Stimulated activated effector memory CD8-positive, alpha-beta T cell treated with anti-CD3 and anti-CD28 coated beads, Interleukin-12 subunit alpha, Interleukin-12 subunit beta, amount 100 ng/mL, for 72 hours (primary cell): ENCODE results near the gene DHFR2.
"Not testable (repeated sequence)": the region's sequence is repeated elsewhere in the genome, so short reads cannot be mapped to it uniquely, and the experiment has no call there.

Experiments used
- ATAC-seq: fragments of 150-1000 bp; cut with Tn5 transposase; 2 replicates; pipeline ENCODE4 v1.10.0; 2021
- DNase-seq, 2 donors: peaks; one replicate each; pipeline ENCODE4 v3.0.0; 2021 to 2022; ENCODE audit warnings: low spot score in 2 of 2
- H3K27ac Mint-ChIP-seq: one replicate; pipeline ENCODE4 v1.8.0; 2022; ENCODE audit warnings: mild to moderate bottlenecking, mixed read lengths
- H3K36me3 Mint-ChIP-seq: one replicate; pipeline ENCODE4 v1.8.0; 2022; ENCODE audit warnings: mild to moderate bottlenecking, mixed read lengths
- H3K4me1 Mint-ChIP-seq: one replicate; pipeline ENCODE4 v1.8.0; 2022; ENCODE audit warnings: mixed read lengths
- H3K4me3 Mint-ChIP-seq: one replicate; pipeline ENCODE4 v1.8.0; 2022; ENCODE audit warnings: mild to moderate bottlenecking, mixed read lengths
- H3K9me3 Mint-ChIP-seq: one replicate; pipeline ENCODE4 v1.8.0; 2022; ENCODE audit warnings: mixed read lengths

DHFR2 gene

DNA sequence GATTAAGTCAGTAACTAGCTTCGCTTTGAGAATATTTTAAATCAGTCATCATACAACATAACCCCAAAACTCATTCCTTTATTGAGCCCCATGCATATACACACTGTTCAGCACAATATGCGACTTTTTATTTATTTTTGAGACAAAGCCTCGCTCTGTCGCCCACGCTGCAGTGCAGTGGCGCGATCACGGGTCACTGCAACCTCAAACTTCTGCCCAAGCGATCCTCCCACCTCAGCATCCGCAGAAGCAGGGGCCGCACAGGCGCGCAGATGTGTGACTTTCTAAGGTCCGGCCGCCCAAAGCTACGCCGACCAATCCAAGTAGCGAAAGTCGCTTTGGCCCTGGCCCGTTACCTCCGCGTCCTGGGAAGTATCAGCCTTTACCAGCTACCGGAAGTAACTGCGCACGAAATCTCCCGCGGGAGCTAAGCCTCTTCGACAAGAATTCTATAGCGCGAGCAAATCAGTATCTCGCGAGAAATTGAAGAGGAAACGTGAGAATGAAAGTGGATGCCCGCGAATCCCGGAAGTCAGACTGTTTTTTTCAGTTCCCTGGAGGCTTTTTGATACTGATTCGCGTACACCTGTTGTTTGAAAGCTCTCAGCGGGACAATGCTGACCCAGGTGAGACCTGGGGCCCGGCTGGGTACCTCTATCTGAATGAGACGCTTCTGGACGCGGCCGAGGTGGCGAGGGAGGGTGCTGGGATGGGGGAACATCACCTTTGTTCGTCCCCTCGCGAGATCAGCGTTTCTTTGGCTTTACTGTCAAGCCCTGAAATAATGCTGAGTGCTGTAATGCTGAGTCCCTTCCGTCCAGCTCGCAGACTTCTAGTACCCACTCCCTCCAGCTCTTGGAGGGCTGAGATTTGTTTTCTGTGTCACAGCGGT, at the start of gene DHFR2, which contains the start of gene NSUN3:
TSS of gene DHFR2 (minus strand) at position 404 of the 892 bp plus-strand sequence. CDS start 1,405 bp downstream, outside the sequence.
TSS of gene NSUN3 (plus strand) at position 549 of the 892 bp plus-strand sequence. CDS start at position 615, 66 bp downstream.
- peak; percentile 72 to 90 for DNase-seq
- peak within 1 kb of the TSS; percentile 100 for H3K27ac Mint-ChIP-seq
- H3K9me3 Mint-ChIP-seq = no peaks in the 10 kb centered on the region
- peak within 1 kb of the TSS; percentile 95 for H3K4me3 Mint-ChIP-seq
- H3K36me3 Mint-ChIP-seq = peaks cover 79% of the 10 kb centered on the region
- H3K4me1 Mint-ChIP-seq = peaks cover 37% of the 10 kb centered on the region
- peak; percentile 89 for ATAC-seq

DNA sequence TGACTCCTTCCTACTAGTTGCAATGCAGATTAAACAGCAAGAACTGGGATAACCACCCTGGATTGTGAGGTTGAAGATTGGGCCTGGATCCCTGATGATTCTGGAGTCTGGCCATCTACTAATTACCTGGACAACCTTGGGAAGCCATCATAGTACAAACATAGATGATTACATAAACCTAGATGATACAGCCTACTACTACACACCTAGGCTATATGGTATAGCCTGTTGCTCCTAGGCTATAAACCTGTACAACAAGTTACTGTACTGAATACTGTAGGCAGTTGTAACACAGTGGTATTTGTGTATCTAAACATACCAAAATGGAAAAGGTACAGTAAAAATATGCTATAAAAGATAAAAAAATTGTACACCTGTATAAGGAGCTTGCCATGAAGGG, 48.1 kb upstream of the DHFR2 start:
- Mint-ChIP-seq H3K36me3 (peaks cover 45% of the 10 kb centered on the region), H3K4me1 (no peaks in the 10 kb centered on the region)
- no peak for ATAC-seq

DNA sequence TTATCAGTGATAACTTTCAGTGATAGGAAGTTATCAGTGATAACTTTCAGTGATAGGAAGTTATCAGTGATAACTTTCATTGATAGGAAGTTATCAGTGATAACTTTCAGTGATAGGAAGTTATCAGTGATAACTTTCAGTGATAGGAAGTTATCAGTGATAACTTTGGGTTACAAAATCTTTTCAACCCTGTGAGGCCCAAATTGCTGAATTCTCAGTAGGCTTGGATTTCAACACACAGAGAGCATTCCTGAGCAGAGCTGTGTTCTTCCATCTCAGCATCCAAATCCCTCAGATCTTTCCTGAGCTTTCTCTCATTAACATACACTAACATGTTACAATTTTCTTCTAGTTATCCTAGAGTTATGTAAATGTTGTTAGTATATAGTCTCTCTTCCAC, 47.5 kb upstream of the DHFR2 start:
- not testable (repeated sequence) for H3K4me1 Mint-ChIP-seq, H3K4me3 Mint-ChIP-seq, DNase-seq, ATAC-seq, H3K27ac Mint-ChIP-seq, H3K9me3 Mint-ChIP-seq
- peaks cover 45% of the 10 kb centered on the region for H3K36me3 Mint-ChIP-seq

More for the DNA sequence above, 48.1 kb upstream of the DHFR2 start:
- Mint-ChIP-seq H3K9me3 (no peaks in the 10 kb centered on the region), H3K4me3 (no peak overlapping the region), H3K27ac (no peak overlapping the region)
- DNase-seq = no peak

DNA sequence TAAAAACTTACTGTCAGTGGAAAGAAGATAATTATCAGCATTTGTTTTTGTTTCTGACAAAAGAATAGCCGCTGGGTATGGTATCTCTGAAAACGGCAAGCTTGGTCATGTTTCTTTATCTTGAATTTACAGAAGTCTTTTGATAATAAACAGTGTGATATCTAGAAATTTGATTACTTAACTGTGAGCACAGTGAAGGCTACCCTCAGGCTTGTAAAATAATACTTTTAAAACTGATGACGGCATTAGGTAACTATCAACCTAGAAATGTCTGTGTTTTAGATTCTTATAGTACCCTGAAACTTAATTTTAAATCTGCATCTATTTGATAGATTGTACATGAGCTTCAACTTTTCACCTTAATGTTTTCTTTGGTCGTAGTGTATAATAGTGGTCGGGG, 43.6 kb upstream of the DHFR2 start:
- Mint-ChIP-seq H3K36me3 (peaks cover 51% of the 10 kb centered on the region), H3K9me3 (no peaks in the 10 kb centered on the region), H3K27ac (no peak overlapping the region), H3K4me1 (no peaks in the 10 kb centered on the region), H3K4me3 (no peak overlapping the region)
- no peak for ATAC-seq
- no peak for DNase-seq

DNA sequence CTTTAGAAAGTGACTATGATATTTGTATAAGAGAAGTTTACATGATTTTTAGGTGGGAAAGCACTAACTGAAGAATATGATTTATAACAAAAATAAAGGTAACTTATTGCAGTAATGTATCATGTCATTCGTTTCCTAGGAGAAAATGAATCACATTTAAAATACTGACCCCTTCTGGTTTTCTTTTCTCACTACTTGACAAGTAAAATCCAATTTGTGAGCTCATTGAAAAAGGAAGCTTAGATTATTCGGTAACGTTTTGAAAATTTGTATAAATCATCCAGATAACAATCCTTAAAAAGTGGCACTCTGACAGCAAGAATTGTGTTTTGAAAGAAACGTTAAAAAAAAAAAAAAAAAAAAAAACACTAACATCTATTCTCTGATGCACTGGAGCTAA, 39.1 kb upstream of the DHFR2 start:
- Mint-ChIP-seq H3K4me3 (no peak overlapping the region), H3K4me1 (peaks cover 9% of the 10 kb centered on the region), H3K27ac (no peak overlapping the region), H3K9me3 (no peaks in the 10 kb centered on the region), H3K36me3 (peaks cover 61% of the 10 kb centered on the region)
- ATAC-seq (no peak), DNase-seq (no peak)

DNA sequence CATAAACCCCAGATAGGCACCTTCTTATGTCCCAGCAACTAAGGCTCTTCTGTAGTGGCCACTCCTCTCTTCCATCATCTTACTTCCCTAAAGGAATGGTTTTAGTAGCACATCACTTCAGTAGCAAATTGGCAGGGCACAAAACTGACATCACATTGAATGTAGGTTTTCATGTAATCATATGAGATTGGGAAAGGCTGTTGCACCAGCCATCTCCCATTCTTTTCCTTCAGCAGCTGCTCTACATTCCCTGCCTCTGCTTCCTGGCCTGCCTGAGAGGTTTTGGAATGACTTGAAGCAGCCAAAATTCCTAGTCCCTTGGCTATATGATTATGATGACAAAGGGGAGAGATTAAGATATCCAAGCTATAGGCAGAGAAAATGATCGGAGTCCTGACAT, 36.6 kb upstream of the DHFR2 start:
- Mint-ChIP-seq H3K36me3 (peaks cover 81% of the 10 kb centered on the region), H3K4me3 (no peak overlapping the region), H3K9me3 (no peaks in the 10 kb centered on the region), H3K27ac (peak overlapping the region; percentile 20), H3K4me1 (peaks cover 9% of the 10 kb centered on the region)
- ATAC-seq = no peak
- no peak for DNase-seq

DNA sequence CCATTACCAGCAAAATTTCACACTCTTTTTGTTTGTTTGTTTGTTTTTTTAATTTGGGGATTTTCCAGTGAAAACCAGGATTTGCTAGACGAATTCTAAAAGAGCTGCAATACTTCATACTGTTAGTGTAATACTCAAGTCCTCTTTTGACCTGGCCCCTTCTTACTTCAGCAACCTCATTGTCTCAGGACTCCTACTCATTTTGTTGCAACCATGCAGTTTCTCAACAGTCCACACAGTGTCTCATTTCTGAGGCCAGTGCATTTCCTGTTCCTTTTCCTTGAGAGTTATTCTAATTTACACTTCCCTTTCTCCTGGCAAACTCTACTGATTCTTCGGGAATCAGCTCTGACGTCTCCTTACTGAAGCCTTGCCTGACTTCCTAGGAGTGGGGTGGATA, 35.7 kb upstream of the DHFR2 start:
- Mint-ChIP-seq H3K9me3 (no peaks in the 10 kb centered on the region), H3K27ac (peak overlapping the region; percentile 27), H3K4me3 (no peak overlapping the region), H3K4me1 (peaks cover 9% of the 10 kb centered on the region), H3K36me3 (peaks cover 88% of the 10 kb centered on the region)
- no peak for ATAC-seq
- no peak for DNase-seq

DNA sequence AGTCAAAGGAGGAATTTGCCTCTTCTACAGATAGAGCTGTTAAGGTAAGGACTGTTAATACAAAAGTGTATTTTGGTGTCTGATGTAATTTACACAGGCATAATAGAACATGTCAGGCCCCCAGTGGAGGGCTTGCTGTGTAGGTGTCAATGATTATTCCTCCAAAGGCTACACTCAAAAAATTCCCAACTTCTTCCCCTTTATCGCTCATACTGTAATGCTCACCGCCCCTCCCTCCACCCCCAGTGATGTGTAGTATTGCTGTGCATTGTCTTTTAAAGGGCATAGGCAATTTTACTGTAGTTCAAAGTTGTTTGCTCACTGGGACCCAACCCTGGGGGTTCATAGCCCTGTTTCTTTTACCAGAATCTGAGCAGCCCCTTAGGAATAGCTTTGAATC, 32.4 kb upstream of the DHFR2 start:
- H3K36me3 Mint-ChIP-seq = peaks cover 68% of the 10 kb centered on the region

DNA sequence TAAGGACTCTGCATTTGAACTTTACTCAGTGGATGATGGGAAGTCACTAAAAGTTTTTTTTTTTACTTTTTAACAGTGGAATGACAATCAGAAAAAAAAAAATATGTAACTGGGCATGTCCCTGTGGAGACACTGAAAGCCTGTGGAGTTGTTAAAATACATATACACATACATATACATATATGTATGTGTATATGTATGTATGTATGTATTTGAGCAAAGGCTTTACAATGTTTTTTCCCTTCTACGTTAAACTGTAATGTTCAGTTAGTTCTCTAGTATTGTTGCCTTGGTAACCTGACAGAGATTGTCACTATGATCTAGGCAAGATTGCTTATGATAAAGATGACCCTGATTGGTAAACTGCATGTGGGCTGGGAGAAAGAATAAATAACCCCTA, 30.4 kb upstream of the DHFR2 start:
- H3K4me3 Mint-ChIP-seq = no peak overlapping the region
- no peaks in the 10 kb centered on the region for H3K9me3 Mint-ChIP-seq
- DNase-seq = no peak
- ATAC-seq = no peak
- no peak overlapping the region for H3K27ac Mint-ChIP-seq
- H3K36me3 Mint-ChIP-seq = peaks cover 63% of the 10 kb centered on the region
- H3K4me1 Mint-ChIP-seq = peaks cover 4% of the 10 kb centered on the region

More for the DNA sequence above, 32.4 kb upstream of the DHFR2 start:
- no peak overlapping the region for H3K27ac Mint-ChIP-seq
- no peak for ATAC-seq
- no peaks in the 10 kb centered on the region for H3K9me3 Mint-ChIP-seq
- no peak for DNase-seq
- no peak overlapping the region for H3K4me3 Mint-ChIP-seq
- H3K4me1 Mint-ChIP-seq = peaks cover 9% of the 10 kb centered on the region

DNA sequence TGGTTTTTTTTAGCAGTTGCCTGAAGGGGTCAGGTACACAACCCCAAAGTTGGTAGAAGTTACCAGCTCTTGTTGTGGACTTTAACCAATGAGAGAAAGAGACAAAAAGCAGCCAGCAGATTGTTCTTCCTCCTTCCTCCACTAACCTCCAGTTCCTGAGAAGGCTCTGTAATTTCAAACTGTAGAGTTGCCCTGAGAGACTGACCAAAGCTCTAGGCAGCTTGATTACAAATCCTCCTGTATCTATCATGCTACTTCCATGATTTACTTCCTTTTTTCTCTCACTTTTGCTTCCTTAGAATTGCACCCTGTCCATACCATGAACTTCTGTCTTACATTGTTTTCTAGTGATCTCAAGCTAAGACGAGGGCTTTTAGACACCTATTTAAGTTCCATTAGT, 29.4 kb upstream of the DHFR2 start:
- ATAC-seq (no peak), DNase-seq (no peak)
- Mint-ChIP-seq H3K36me3 (peaks cover 57% of the 10 kb centered on the region), H3K4me3 (no peak overlapping the region), H3K9me3 (no peaks in the 10 kb centered on the region), H3K27ac (no peak overlapping the region), H3K4me1 (no peaks in the 10 kb centered on the region)

DNA sequence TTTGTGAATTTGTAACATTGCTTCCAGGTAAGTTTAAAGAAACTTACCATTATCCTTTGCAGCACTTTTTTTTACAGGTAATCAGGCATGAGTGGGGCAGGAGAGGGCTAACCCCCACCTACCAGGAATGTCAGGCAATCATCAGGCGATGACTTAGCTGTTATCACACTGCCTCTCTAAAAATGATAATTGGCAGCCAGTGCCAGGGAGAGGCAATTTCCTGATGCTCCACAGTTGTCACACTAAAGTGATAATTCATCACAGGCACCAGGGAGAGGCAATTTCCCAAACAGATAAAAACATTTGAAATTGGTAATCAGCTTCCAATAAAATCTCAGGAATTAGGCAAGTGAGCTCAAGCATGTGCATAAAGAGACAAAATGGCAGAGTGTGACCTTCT, 26.4 kb upstream of the DHFR2 start:
- H3K4me3 Mint-ChIP-seq = no peak overlapping the region
- H3K4me1 Mint-ChIP-seq = no peaks in the 10 kb centered on the region
- H3K36me3 Mint-ChIP-seq = peaks cover 50% of the 10 kb centered on the region
- no peaks in the 10 kb centered on the region for H3K9me3 Mint-ChIP-seq
- no peak overlapping the region for H3K27ac Mint-ChIP-seq
- no peak for ATAC-seq
- no peak for DNase-seq

DNA sequence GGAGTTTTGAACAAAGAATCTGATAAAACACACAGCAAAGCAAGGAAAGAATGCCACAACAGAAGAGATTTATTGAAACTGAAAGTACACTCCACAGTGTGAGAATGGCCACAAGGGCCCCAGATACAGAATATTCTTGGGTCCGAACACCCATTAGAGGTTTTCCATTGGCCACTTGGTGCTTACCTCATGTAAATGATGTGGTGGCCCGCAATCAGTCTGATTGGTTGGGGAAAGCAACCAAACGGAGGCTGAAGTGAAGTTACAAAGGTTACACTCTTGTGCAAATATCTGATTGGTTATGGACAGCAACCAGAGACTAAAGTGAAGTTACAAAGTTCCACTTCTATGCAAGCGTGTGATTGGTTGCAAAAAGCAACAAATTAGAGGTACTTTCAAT, 20.5 kb upstream of the DHFR2 start:
- H3K9me3 Mint-ChIP-seq = no peaks in the 10 kb centered on the region
- ATAC-seq = no peak
- no peak overlapping the region for H3K27ac Mint-ChIP-seq
- peaks cover 16% of the 10 kb centered on the region for H3K4me1 Mint-ChIP-seq
- H3K4me3 Mint-ChIP-seq = no peak overlapping the region
- DNase-seq = no peak
- H3K36me3 Mint-ChIP-seq = peaks cover 38% of the 10 kb centered on the region

DNA sequence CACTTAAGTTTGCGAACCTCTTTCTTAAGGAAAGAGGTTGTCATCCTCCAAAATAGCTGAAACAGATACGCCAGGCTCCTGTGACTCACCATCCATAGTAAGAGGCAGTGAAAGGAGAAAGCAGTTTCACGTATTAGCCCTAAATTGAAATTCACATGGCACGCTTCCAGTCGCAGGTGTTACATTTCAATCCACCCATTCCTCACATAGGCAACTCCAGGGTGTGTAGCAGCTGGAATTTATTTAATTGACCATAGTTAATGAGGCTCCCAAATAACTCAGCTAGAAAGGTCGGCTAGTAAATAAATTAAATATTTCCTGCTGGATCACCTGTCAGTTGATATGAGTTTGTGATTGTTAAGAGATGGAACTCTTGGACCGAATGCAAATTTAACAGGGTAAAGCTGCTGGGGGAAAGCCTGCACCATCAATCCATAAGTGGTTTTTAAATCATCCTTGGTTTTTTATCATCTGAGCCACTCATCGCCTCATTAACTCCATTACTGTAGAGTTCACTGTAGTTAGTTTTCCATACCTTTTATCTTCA, 19.7 kb upstream of the DHFR2 start:
- H3K9me3 Mint-ChIP-seq = no peaks in the 10 kb centered on the region
- ATAC-seq (no peak), DNase-seq (no peak)
- H3K4me1 Mint-ChIP-seq = peaks cover 24% of the 10 kb centered on the region
- H3K27ac Mint-ChIP-seq = no peak overlapping the region
- no peak overlapping the region for H3K4me3 Mint-ChIP-seq
- peaks cover 38% of the 10 kb centered on the region for H3K36me3 Mint-ChIP-seq

DNA sequence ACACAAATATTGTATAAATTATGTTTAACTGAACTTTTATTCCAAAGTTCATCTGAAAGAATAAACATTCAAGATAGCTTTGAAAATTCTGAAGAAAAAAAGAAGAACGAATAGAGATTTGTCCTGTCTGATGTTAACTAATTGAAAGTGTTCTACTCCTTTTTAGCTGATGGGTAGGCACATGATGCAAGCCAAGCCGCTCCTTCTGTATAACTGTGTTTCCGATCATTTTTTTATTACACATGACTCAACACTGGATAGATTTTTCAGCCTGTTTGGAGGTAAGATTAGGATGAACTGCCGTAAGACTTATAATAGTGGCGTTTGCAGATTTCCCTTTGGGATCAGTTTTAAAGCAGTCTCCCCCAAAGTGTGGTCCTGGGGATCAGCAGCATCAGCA, 19.2 kb upstream of the DHFR2 start:
- Mint-ChIP-seq H3K36me3 (peaks cover 38% of the 10 kb centered on the region), H3K4me1 (peaks cover 25% of the 10 kb centered on the region), H3K4me3 (no peak overlapping the region), H3K9me3 (no peaks in the 10 kb centered on the region), H3K27ac (peak overlapping the region; percentile 71)
- ATAC-seq (no peak), DNase-seq (no peak)

DNA sequence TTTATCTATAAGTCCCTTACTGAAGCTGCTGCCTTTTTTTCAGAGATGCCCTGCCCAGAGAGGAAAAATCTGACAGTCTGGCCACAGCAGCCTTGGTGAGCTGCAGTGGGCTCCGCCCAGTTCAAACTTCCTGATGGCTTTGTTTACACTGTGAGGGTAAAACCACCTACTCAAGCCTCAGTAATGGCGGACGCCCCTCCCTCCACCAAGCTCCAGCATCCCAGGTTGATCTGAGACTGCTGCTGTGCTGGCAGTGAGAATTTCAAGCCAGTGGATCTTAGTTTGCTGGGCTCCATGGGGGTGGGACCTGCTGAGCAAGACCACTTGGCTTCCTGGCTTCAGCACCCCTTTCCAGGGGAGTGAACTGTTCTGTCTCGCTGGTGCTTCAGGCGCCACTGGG, 17.8 kb upstream of the DHFR2 start:
- H3K4me3 Mint-ChIP-seq, ATAC-seq, DNase-seq, H3K9me3 Mint-ChIP-seq: not testable (repeated sequence)
- peaks cover 25% of the 10 kb centered on the region for H3K4me1 Mint-ChIP-seq
- peaks cover 35% of the 10 kb centered on the region for H3K36me3 Mint-ChIP-seq
- H3K27ac Mint-ChIP-seq = peak overlapping the region; percentile 71

DNA sequence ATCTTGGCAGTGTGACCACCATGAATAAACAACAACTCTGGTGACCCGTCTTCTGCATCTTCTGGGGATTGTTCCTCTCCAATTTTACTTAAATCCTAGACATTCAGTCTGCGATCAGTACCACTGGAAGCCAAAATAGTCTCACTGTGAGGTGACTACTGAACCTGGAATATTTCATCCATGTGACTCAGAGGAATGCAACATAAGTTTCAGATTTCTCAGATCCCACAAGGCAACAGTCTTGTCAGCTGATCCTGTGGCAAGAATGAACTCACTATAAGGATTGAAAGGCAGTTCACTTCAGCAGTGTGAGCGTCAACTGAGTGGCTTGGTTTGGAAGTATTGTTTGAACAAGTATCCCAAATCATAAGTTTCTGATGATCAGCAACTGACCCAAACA, 13.3 kb upstream of the DHFR2 start:
- no peak overlapping the region for H3K27ac Mint-ChIP-seq
- H3K9me3 Mint-ChIP-seq = no peaks in the 10 kb centered on the region
- ATAC-seq = no peak
- H3K4me3 Mint-ChIP-seq = no peak overlapping the region
- H3K4me1 Mint-ChIP-seq = peaks cover 55% of the 10 kb centered on the region
- no peak for DNase-seq
- H3K36me3 Mint-ChIP-seq = peaks cover 35% of the 10 kb centered on the region
